HG03025 (cell line): ENCODE data around the gene UGT1A10.
"Not testable (repeated sequence)": the region's sequence is repeated elsewhere in the genome, so short reads cannot be mapped to it uniquely, and the experiment has no call there.

Source experiments
- ATAC-seq: cut with Tn5 transposase; IDR thresholded peaks from one replicate; pipeline ENCODE4 v1.9.1; 2021; ENCODE audit warnings: mild to moderate bottlenecking, moderate library complexity; ENCODE audit not compliant: unreplicated experiment, low FRiP score

The UGT1A10 gene

GRCh38 chr2:233636306-233636705, at the start of gene UGT1A10:
TSS of gene UGT1A10 (plus strand) at chr2:233636448. CDS start at chr2:233636523, 75 bp downstream.
- ATAC-seq = not testable (repeated sequence)

- ATAC-seq = no peak
These were observed 47.8 kb upstream of the UGT1A10 start for GRCh38 chr2:233588400-233588799.

DNA sequence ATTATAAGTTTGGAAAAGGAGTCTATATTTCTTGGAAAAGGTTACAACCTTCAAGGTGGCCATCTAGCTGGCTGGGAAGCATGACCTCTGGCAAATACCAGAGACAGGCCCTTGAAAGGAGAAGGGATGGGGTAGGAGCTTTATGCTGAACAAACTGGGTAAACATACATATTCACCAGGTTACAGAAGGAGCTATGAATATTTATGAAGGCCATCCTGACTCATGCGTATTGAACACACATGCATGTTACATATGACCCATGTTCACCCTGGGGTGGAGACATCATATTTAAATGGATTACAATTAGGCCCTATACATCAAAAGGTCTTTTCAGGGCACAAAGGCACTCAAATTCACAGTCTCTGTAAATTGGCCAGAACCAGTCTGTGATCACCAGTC, 43.5 kb upstream of the UGT1A10 start:
- not testable (repeated sequence) for ATAC-seq

DNA sequence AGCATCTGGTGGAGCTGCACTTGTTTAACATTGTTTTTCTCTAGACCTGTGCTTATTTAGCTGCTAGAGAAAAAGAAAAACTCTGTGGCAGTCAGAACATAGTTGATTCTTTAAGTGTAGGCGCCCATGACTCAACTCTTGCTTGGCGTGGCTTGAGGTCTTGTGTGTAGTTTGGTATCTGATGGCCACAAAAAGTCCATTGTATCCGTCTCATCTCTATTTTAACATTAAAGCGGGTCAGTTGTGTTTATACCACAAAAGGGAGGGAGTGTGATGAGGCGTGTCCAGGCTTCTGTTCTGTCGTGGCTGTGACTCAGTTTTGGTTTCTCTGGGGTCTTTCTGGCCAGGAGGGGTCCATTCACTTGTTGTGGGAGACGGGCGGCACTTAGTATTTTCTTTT, 43.0 kb upstream of the UGT1A10 start:
- no peak for ATAC-seq

GRCh38 chr2:233597522-233597921, 38.7 kb upstream of the UGT1A10 start:
- ATAC-seq = no peak

GRCh38 chr2:233598952-233599351, 37.3 kb upstream of the UGT1A10 start:
- no peak for ATAC-seq

- no peak for ATAC-seq
These were observed 35.9 kb upstream of the UGT1A10 start for GRCh38 chr2:233600386-233600785.

DNA sequence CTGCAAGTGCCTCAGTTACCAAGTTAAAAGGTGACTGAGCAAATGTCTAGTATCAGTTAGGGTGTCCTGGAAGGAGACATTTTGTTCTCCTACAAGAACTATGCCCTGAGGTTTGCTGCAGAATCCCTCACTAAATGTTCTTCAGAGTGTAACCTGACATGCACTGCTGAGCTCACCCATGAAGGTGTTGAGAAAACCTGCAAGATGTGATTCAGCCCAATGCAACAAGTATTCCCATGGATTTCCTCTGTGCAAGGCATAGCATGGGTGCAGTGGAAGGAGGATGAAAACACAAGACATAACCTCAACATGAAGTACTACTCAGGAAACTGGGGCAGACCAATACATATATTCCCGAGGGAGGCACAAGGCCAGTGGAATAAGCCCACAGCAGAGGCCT, 34.2 kb upstream of the UGT1A10 start:
- ATAC-seq = no peak

DNA sequence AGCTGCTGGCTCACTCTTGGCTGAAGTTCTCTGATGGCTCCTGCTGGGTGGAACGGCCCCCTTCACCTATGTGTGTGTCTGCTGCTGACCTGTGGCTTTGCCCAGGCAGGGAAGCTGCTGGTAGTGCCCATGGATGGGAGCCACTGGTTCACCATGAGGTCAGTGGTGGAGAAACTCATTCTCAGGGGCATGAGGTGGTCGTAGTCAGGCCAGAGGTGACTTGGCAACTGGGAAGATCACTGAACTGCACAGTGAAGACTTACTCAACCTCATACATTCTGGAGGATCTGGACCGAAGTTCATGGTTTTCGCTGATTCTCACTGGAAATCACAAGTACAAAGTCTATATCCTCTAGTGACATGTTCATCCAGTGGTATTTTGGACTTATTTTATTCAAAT, 32.7 kb upstream of the UGT1A10 start:
- no peak for ATAC-seq

DNA sequence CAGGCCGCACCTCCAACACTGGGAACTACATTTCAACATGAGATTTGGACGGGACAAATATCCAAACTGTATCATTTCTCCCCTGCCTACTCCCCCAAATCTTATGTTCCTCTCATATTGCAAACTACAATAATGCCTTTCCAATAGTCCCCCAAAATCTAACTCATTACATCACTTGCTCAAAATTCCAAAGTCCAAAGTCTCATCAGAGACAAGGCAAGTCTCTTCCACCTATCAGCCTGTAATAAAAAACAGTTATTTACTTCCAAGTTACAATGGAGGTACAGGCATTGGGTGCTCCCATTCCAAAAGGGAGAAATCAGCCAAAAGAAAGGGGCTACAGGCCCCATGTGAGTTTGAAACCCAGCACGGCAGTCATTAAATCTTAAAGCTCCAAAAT, 31.4 kb upstream of the UGT1A10 start:
- ATAC-seq = no peak

DNA sequence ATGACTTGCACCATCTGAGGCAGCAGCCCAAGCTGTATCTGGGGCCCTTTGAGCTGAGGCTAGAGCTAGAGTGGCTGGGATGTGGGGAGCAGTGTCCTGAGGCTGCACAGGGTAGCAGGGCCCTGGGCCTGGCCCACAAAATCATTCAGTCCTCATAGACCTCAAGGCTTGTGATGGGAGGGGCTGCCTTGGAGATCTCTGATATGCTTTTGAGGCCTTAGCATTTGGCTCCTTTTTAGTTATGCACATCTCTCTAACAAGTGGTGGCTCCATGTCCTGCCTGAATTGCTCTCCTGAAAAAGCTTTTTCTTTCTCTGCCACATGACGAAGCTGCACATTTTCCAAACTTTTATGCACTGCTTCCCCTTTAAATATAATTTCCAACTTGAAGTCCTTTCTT, 30.6 kb upstream of the UGT1A10 start:
- ATAC-seq = no peak

- ATAC-seq = no peak
These were observed 25.0 kb upstream of the UGT1A10 start for GRCh38 chr2:233611284-233611683.

- not testable (repeated sequence) for ATAC-seq
These were observed 18.8 kb upstream of the UGT1A10 start, which contains the start of gene UGT1A8 for GRCh38 chr2:233617476-233617875. TSS of gene UGT1A8 (plus strand) at chr2:233617633. CDS start at chr2:233617708, 75 bp downstream.

DNA sequence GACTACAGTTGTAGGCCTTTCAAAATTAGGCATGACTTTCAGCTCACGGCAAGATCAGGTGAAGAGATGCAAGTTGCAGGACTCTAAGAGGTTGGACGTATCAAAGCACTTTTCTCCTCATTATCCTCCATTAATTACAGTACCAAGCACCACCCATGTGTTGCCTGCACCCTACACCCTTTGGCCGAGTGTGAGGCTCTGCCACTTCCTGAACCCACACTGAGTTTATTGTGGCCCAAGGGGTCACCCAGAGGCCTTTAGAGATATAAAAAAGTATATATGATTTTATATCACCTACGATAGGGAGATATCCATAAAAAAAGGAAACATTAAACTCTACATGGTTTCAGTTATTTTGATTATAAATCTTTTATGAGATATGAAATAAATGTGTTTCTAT, 16.0 kb upstream of the UGT1A10 start:
- ATAC-seq = no peak

GRCh38 chr2:233621863-233622262, 14.4 kb upstream of the UGT1A10 start:
- not testable (repeated sequence) for ATAC-seq

GRCh38 chr2:233627331-233628025, 8.8 kb upstream of the UGT1A10 start:
- no peak for ATAC-seq

GRCh38 chr2:233638836-233639235, 2.6 kb downstream of the UGT1A10 start:
- no peak for ATAC-seq

- ATAC-seq = no peak
These were observed 3.6 kb downstream of the UGT1A10 start for GRCh38 chr2:233639860-233640259.

DNA sequence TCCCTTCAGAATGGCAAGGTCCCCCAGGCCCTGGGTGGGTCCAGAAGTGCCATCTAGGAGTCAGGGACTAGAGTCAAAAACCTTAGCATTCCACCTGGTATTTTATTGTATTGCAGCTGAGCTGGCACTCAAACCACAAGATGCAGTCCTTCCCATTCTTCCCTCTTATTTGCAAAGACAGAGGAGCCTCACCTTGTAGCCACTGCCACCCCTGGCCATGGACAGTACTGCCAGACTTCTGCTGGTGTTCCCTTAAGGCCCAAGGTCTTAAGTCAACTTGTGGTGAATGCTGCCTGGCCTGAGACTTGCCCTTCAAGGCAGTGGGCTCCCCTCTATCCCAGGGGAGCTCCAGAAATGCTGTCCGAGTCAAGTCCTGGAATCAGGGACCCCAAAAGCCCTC, 6.9 kb downstream of the UGT1A10 start:
- no peak for ATAC-seq

GRCh38 chr2:233646033-233646432, 9.8 kb downstream of the UGT1A10 start:
- not testable (repeated sequence) for ATAC-seq

- no peak for ATAC-seq
These were observed 14.7 kb downstream of the UGT1A10 start for GRCh38 chr2:233650981-233651380.

DNA sequence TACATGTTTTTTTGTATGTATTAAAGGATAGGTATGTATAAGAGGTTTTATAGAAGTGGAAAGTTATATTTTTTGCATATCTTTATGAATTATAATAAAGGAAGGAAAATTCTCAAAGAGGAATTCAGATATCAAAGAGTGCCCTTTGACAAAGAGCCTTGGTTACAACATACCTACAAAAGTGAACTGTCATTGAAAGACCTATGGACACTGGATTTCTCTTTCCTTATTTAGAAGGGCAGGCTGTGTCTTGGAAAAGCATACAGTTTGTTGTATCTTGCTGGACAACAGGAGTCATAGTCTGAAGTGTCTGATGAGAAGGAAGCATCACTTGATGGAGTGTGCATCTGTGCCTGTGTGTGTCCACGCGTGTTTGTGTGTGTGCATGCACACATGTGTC, 15.2 kb downstream of the UGT1A10 start:
- ATAC-seq = no peak

GRCh38 chr2:233654501-233654900, 18.3 kb downstream of the UGT1A10 start:
- ATAC-seq = no peak
